HPDE6-E6E7 (cell line): ENCODE data around the gene SUMO2.
A peak's percentile ranks its signal among the peaks of the same experiment; 100 is the strongest.

ENCODE experiments used
- DNase-seq: peaks from one replicate; pipeline ENCODE4 v3.0.0; 2011; ENCODE audit warnings: missing footprints; ENCODE audit errors: extremely low spot score

The SUMO2 gene

GRCh38 chr17:75124041-75124818, 58.5 kb downstream of the SUMO2 start:
- DNase-seq: peak; percentile 97

GRCh38 chr17:75118307-75118706, 64.5 kb downstream of the SUMO2 start:
- DNase-seq: no peak

GRCh38 chr17:75116737-75117136, 66.0 kb downstream of the SUMO2 start:
- DNase-seq: no peak
